Right lobe of liver (tissue), 4 donors: Measurements from ENCODE around the gene HACE1.

Experiments used
- POLR2A ChIP-seq: fragments of 450-650 bp; IDR thresholded peaks from one replicate; pipeline ENCODE4 v1.6.1; 2017; ENCODE audit warnings: antibody characterized with exemption, mild to moderate bottlenecking
- TF ChIP-seq, protein P1 (sequence below), 4 donors: fragments of 200-600 bp in 3 of 4; fragments of 450-650 bp in 1 of 4; IDR thresholded peaks; one replicate each; pipeline versions ENCODE4 v1.5.1 to v1.8.0; 2016 to 2022; ENCODE audit warnings: antibody characterized with exemption in 4 of 4, mild to moderate bottlenecking in 2 of 4
- donor health status: DM: no; HTN: no; CAD: no.
- donor health status: DM: no; HTN: no; CAD: no.
- donor health status: DM: no; HTN: yes; CAD: no.

GRCh38 chr6:104704191-104704590, 155.5 kb downstream of the HACE1 start:
- TF ChIP-seq POLR2A: no peak
- TF ChIP-seq, protein P1, sequence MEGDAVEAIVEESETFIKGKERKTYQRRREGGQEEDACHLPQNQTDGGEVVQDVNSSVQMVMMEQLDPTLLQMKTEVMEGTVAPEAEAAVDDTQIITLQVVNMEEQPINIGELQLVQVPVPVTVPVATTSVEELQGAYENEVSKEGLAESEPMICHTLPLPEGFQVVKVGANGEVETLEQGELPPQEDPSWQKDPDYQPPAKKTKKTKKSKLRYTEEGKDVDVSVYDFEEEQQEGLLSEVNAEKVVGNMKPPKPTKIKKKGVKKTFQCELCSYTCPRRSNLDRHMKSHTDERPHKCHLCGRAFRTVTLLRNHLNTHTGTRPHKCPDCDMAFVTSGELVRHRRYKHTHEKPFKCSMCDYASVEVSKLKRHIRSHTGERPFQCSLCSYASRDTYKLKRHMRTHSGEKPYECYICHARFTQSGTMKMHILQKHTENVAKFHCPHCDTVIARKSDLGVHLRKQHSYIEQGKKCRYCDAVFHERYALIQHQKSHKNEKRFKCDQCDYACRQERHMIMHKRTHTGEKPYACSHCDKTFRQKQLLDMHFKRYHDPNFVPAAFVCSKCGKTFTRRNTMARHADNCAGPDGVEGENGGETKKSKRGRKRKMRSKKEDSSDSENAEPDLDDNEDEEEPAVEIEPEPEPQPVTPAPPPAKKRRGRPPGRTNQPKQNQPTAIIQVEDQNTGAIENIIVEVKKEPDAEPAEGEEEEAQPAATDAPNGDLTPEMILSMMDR (IDR thresholded peaks at IDR 0.05): no peak
